Amniotic stem cell (primary cell): ENCODE data around the gene NBPF12.
"Not testable (repeated sequence)": the region's sequence is repeated elsewhere in the genome, so short reads cannot be mapped to it uniquely, and the experiment has no call there.

Experiments
- DNase-seq: peaks from one replicate; lab custom pipeline; 2025; lab: John Stamatoyannopoulos, UW

Gene NBPF12

DNA sequence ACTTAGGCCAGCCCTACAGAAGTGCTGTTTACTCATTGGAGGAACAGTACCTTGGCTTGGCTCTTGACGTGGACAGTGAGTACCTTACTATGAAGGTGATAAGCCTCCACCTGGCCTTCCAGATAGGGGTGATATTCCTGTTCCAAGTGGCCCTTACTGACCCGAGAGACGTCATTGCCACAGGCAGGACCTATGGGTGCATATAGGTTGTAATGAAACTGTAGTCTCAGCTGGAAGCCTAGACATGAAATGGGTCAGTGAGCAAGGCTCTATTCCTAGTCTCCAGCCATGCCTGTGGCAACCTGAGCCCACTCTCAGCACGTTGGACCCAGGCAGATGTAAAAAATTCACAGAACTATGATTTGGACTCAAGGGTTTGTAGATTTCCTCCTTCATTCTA lies 48.3 kb downstream of the NBPF12 start:
- DNase-seq = not testable (repeated sequence)

DNA sequence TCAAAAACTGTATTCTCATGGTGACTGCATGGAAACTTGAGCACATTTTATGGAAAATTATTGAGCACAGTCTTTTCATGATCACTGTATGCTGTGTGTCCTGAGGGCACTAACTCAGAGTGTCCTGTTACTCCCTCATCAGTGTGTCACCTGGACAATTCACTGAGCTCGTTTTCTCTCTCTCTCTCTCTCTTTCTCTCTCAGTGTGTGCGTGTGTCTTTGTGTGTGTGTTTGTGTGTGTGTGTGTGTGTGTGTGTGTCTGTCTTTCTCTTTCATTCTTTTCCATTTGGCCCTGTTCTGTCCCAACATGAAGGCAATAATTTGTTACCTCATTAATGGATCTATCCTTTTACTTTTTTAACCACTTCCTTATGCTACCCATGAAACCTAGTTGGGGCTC lies 49.4 kb downstream of the NBPF12 start:
- not testable (repeated sequence) for DNase-seq

DNA sequence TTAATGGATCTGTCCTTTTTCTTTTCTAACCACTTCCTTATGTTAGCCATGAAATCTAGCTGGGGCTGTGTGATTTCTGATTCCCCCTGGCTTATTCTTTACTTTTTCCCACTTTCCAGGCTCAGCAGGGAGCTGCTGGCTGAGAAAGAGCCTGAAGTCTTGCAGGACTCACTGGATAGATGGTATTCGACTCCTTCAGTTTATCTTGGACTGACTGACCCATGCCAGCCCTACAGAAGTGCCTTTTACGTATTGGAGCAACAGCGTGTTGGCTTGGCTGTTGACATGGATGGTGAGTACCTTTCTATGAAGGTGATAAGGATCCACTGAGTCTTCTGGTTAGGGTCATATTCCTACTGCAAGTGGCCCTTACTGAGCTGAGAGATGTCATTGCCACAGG lies 51.3 kb downstream of the NBPF12 start:
- DNase-seq = not testable (repeated sequence)

DNA sequence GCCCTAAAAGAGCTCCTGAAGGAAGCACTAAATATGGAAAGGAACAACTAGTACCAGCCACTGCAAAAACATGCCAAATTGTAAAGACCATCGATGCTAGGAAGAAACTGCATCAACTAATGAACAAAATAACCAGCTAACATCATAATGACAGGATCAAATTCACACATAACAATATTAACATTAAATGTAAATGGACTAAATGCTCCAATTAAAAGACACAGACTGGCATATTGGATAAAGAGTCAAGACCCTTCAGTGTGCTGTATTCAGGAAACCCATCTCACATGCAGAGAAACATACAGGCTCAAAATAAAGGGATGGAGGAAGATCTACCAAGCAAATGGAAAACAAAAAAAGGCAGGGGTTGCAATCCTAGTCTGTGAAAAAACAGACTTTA lies 70.4 kb downstream of the NBPF12 start:
- not testable (repeated sequence) for DNase-seq

DNA sequence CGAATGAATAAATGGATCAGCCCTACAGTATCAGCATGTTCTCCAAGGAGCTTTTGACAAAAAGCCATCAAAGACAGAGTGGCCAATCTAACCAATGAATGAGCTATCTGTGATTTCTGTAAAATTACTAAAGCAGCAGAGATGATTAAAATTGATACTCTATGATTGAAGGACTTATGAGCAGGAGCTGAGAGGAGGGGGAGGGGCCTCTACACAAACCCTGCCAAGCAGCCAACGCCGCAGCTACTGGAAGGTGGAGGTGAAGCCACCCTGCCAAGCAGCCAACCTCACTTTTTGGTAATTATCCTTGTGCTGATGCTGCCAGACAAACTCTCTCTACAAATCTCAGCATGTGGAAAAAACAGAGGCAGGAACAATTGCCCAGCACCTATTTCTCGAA lies 88.9 kb downstream of the NBPF12 start:
- DNase-seq = not testable (repeated sequence)

DNA sequence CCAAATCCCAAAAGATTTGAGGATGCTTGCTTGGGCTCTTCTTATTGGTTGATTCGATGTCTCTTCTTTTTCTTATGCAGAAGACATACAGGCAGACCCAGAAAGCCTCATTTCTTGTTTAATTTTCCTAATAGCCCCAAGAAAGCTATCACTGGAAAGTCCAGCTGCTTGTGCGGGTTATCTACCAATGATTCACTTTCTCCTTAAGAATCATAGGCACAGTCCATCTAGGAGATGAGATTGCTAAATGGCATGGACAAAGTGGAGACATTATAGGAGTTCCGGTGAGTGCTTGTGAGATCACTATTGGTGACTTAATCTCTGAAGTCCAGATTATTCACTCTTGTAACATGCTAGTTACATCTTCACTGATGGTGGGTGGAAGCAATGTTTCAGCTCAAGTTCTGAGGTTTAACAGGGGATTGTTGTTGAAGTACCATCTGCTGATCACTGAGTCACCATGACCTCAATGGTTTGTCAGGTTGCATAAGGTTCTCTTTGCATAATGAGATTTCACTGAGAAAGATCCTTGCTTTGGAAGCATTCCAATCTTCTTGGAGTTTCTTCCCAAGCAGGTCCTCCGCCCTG lies 92.0 kb downstream of the NBPF12 start:
- not testable (repeated sequence) for DNase-seq

DNA sequence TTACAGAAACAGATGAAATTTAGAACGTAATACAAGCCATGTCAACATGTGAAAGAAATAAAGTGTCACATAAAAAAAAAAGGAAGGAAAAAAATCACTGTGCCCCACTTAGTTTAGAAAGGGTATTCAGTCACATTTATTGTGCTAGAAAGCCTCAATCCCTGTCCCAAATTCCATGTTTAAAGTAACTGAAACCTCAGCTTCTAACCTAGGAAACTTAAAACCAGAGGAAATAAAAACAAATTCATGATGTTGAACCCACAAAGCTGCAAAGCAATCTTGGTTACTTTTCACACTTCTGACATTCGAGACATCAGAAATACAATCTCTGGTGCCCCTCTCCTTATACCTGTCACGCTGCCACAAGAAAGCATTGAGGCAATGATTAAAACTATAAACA lies 101.8 kb downstream of the NBPF12 start:
- DNase-seq = no peak

DNA sequence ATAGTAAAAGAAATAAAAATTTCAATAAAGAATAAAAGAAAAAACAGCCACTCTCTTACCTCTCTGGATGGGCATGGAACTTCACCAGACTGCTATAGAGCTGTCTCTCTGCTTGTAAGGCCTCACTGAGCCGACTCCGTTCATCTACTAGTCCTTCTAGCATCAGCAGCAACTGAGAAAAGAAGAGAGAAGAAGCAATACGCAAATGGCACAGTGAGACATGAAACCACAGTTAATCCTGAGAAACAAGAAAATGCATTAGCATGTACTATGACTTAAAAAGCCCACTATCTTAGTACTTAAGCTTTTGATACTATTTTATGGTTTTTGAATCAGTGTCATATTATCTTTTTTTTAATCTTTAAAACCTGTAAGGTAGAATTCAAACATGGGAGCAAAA lies 104.8 kb downstream of the NBPF12 start:
- not testable (repeated sequence) for DNase-seq

DNA sequence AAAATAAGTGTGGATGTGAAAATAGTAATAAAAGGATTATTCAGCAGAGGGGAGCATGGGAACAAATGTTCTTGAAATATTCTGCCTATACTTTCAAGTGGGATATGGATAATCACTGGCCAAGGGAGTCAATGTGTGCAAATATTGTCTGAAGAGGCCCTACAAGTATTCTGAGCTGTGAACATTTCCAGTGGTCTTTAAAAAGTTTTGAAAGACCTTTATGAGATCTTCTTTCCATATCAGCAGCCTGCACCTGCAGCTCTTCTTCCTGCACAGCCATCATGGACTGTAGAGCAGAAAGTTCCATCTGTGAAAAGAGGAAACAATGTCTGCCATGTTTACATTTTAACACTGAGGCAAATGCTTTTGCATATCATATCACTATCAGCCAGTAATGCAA lies 106.4 kb downstream of the NBPF12 start:
- not testable (repeated sequence) for DNase-seq
